Thoracic aorta (tissue), 2 donors: Measurements from ENCODE around the gene RIPPLY1. TPM values are rescaled to one million over a fixed set of nuclear protein-coding genes. Genes with fewer than 3 reads are reported as not detected.

Experiments used
- ATAC-seq: fragments of 150-250 bp; one replicate; pipeline ENCODE4 v1.8.0; 2017; ENCODE audit warnings: low read depth; ENCODE audit not compliant: insufficient number of reproducible peaks, low FRiP score
- DNase-seq: peaks from one replicate; pipeline ENCODE4 v3.0.0-alpha.2; 2020; ENCODE audit warnings: low spot score
- H3K27ac ChIP-seq, 2 donors: fragments of 200-600 bp; sonication (generic); 1 replicate in 1 of 2; 2 replicates in 1 of 2; pipeline ENCODE4 v1.5.1; 2016; ENCODE audit warnings: mild to moderate bottlenecking in 2 of 2, moderate library complexity in 2 of 2
- H3K27me3 ChIP-seq: fragments of 200-600 bp; sonication (generic); replicated peaks from 2 replicates; pipeline ENCODE4 v1.6.0; 2016; ENCODE audit warnings: mild to moderate bottlenecking; ENCODE audit not compliant: insufficient read depth
- H3K36me3 ChIP-seq: fragments of 200-600 bp; sonication (generic); one replicate; pipeline ENCODE4 v1.5.1; 2016
- H3K4me1 ChIP-seq, 2 donors: fragments of 200-600 bp; sonication (generic); 1 replicate in 1 of 2; 2 replicates in 1 of 2; pipeline versions ENCODE4 v1.5.1 to v1.6.0; 2016; ENCODE audit warnings: low read depth in 2 of 2, mild to moderate bottlenecking in 1 of 2; ENCODE audit not compliant: control insufficient read depth in 1 of 2
- H3K4me3 ChIP-seq: fragments of 200-600 bp; sonication (generic); 2 replicates; pipeline ENCODE4 v1.5.1; 2016; ENCODE audit warnings: mild to moderate bottlenecking
- H3K9me3 ChIP-seq: fragments of 200-600 bp; sonication (generic); 2 replicates; pipeline ENCODE4 v1.5.1; 2016
- total RNA-seq, 2 donors: library from RNA; depleted of rRNA; stranded (reverse); fragments of >200 nt; gene quantifications; one replicate each; pipeline versions ENCODE4 v1.1.0 to v1.2.3, GENCODE V29; 2016
- TF ChIP-seq, protein P1 (sequence below): fragments of 200-600 bp; sonication (generic); IDR thresholded peaks from one replicate; pipeline ENCODE4 v1.5.1; 2019; ENCODE audit warnings: antibody characterized with exemption

RIPPLY1 gene
- total RNA-seq, 2 donors from 2014 or later, result not detected

DNA sequence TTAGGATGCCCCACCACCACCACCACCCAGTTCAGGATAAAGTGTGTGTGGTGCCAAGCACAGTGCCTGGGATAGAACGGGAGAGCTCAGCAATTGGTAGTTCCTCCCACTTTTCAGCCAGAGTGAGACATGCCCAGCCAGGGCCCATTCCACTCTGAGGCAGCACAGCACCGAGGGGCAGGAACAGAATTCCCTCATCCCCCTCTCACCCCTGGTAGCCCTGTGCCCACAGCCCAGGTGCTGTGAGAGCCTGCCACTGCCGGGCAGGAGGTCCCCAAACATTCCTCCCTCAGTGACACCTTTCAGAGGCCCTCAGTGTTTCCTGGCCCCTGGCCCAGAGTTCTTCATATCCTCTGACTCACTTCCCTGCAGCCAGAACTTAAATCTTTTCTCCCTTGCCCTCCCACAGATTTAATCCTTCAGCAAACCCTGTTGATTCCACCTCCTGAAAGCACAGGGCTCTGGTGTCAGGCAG is 8.1 kb downstream of the RIPPLY1 start:
- DNase-seq, result no peak
- Histone ChIP-seq H3K9me3 (no peaks in the 10 kb centered on the region), H3K36me3 (no peaks in the 10 kb centered on the region), H3K4me1 (no peaks in the 10 kb centered on the region), H3K27ac (no peak overlapping the region), H3K4me3 (no peak overlapping the region), H3K27me3 (no peaks in the 10 kb centered on the region)
- ATAC-seq, result no peak
- TF ChIP-seq, protein P1, sequence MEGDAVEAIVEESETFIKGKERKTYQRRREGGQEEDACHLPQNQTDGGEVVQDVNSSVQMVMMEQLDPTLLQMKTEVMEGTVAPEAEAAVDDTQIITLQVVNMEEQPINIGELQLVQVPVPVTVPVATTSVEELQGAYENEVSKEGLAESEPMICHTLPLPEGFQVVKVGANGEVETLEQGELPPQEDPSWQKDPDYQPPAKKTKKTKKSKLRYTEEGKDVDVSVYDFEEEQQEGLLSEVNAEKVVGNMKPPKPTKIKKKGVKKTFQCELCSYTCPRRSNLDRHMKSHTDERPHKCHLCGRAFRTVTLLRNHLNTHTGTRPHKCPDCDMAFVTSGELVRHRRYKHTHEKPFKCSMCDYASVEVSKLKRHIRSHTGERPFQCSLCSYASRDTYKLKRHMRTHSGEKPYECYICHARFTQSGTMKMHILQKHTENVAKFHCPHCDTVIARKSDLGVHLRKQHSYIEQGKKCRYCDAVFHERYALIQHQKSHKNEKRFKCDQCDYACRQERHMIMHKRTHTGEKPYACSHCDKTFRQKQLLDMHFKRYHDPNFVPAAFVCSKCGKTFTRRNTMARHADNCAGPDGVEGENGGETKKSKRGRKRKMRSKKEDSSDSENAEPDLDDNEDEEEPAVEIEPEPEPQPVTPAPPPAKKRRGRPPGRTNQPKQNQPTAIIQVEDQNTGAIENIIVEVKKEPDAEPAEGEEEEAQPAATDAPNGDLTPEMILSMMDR, result no peak

DNA sequence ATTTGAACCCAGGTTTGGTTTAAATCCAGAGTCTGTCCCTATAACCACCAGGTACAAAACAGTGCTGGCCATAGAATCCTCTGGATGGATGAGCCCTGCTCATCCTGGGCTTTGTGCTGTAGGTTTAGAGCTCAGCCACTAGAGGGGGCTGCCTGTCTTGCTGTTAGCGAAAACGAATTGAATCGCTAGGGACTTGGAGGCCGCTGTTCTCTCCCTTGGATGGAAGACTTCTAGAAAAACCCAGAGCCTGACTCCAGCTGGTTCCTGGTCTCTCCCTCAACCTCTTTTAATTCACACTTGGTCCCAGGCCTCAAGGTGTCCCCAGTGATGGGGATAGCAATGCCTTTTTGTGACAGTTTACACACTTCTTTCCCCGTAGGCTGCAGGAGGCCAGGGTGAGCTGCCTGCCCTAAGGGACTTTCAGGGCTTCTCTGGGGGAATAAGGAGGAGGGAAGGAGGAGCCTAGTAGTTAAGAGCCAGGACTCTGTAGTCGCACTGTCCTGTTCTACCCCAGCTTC is 8.7 kb downstream of the RIPPLY1 start:
- Histone ChIP-seq H3K36me3 (no peaks in the 10 kb centered on the region), H3K4me3 (no peak overlapping the region), H3K4me1 (no peaks in the 10 kb centered on the region), H3K27me3 (no peaks in the 10 kb centered on the region), H3K27ac (no peak overlapping the region), H3K9me3 (no peaks in the 10 kb centered on the region)
- ATAC-seq (peak; percentile 28), DNase-seq (no peak)
- TF ChIP-seq, protein P1, result peak; percentile 56

DNA sequence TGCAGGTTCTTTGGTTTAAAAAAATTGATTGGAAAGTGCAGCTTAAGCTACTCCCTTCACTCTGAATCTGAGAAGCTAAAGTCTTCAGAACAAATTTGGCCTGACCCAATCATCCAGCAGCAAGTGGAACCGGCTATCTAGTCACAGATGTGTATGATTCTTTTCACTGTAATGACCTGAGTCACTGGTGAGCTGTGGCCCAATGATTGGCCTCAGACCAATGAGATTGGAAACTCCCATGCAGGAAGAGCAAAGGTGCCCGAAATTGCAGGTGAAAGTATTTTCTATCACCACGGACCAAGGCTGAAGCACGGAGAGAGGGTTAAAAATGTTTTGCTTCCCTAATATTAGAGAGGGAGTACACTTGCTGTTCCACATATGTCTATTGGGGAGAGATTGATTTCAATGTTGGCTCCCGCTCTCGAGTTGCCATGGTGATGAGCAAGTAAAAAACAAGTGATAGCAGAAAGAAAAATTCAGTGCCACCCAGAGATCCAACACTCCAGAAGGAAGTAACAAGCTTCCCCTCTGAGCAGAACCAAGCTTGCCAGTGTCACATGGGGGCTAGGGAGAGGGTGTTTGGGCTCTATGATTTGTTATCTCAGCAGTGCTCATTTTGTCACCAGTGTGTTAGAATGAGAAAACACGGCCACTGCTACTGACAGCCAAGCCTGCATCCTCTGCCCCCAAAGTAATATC is 11.2 kb downstream of the RIPPLY1 start:
- no peaks in the 10 kb centered on the region for H3K36me3 ChIP-seq
- no peaks in the 10 kb centered on the region for H3K4me1 ChIP-seq
- TF ChIP-seq, protein P1, result no peak
- DNase-seq, result no peak
- no peak for ATAC-seq
- H3K27me3 ChIP-seq, result no peaks in the 10 kb centered on the region
- no peak overlapping the region for H3K4me3 ChIP-seq
- no peak overlapping the region for H3K27ac ChIP-seq
- no peaks in the 10 kb centered on the region for H3K9me3 ChIP-seq

DNA sequence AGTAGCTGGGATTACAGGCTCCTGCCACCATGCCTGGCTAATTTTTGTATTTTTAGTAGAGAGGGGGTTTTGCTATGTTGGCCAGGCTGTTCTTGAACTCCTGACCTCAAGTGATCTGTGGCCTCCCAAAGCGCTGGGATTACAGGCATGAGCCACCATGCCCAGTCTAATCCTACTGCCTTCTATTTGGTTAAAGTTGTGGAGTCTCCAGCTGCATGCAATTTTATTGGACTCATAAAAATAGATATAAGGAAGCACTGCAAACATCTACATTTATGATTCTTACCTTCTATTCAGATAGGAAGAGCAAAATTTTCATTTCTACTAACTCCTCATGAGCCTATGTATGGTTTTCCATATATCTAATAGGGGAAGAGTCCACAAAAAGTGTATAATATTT is 13.7 kb downstream of the RIPPLY1 start:
- Histone ChIP-seq H3K27me3 (no peaks in the 10 kb centered on the region), H3K4me3 (no peak overlapping the region)
- no peak for ATAC-seq

DNA sequence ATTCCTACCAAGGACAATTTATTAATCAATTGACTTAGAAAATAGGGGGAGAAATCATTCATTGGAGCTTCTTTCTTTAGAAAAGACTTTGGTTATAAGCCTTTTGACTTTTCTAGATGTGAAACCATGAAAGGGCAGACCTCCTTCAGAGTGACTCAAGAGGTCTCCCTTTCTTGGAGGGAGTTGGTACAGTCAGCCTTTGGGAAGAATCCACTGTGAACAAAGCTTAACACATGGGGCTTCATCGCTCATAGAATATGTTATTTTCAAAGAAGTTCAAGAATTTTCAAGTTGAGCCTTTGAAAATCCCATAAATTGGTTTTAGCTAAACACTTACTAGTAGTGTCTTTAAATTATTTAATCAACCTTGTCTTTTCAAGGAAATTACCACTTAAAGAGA is 28.0 kb downstream of the RIPPLY1 start:
- no peaks in the 10 kb centered on the region for H3K36me3 ChIP-seq
- DNase-seq, result no peak
- no peaks in the 10 kb centered on the region for H3K9me3 ChIP-seq
- no peaks in the 10 kb centered on the region for H3K27me3 ChIP-seq
- no peaks in the 10 kb centered on the region for H3K4me1 ChIP-seq
- TF ChIP-seq, protein P1, result no peak
- H3K4me3 ChIP-seq, result no peak overlapping the region
- no peak overlapping the region for H3K27ac ChIP-seq
- no peak for ATAC-seq

More for the DNA sequence above, 13.7 kb downstream of the RIPPLY1 start:
- TF ChIP-seq, protein P1, result no peak
- DNase-seq, result no peak
- Histone ChIP-seq H3K4me1 (no peaks in the 10 kb centered on the region), H3K36me3 (no peaks in the 10 kb centered on the region), H3K9me3 (no peaks in the 10 kb centered on the region), H3K27ac (no peak overlapping the region)
